ENCODE data around the gene RNF115. TPM values are rescaled to one million over a fixed set of nuclear protein-coding genes. Genes with fewer than 3 reads are reported as not detected.

RNF115 gene
- polyA plus RNA-seq, 3 donors, result 3.5 to 5.4 (median 5.2) TPM

- H3K36me3 Mint-ChIP-seq, result no peaks in the 10 kb centered on the region
- H3K27ac Mint-ChIP-seq, result no peak overlapping the region
Observed at GRCh38 chr1:145692785-145693443, 131.0 kb downstream of the RNF115 start.

More at GRCh38 chr1:145692785-145693443, 131.0 kb downstream of the RNF115 start:
- Histone ChIP-seq H3K9ac (ENCODE audit: insufficient read depth, low read length, poor library complexity, severe bottlenecking) (no peak overlapping the region), H3K27me3 (ENCODE audit: control insufficient read depth in 2 of 2, insufficient read depth in 2 of 2, low read length in 2 of 2) (no peaks in the 10 kb centered on the region), H3K79me2 (ENCODE audit: insufficient read depth, low read length) (no peaks in the 10 kb centered on the region), H3K4me1 (ENCODE audit: control insufficient read depth in 1 of 2, insufficient read depth in 2 of 2, low read length in 2 of 2) (peaks cover 10 to 15% of the 10 kb centered on the region in 2 donors), H2AFZ (ENCODE audit: insufficient read depth, low read depth, low read length, poor library complexity, severe bottlenecking) (no peak overlapping the region), H3K27ac (ENCODE audit: low read depth in 1 of 2, low read length in 2 of 2) (no peak overlapping the region), H3K36me3 (replicated peaks in 1 of 2; ENCODE audit: control insufficient read depth in 1 of 2, insufficient read depth in 2 of 2, low read length in 2 of 2) (no peaks in the 10 kb centered on the region), H3K4me2 (replicated peaks; ENCODE audit: extremely low read depth, low read length, poor library complexity, severe bottlenecking) (no peak overlapping the region), H3K9me3 (replicated peaks in 1 of 2; ENCODE audit: control insufficient read depth in 1 of 2, insufficient read depth in 1 of 2, low read length in 2 of 2) (no peaks in the 10 kb centered on the region), H3K4me3 (replicated peaks in 1 of 3; ENCODE audit: low read depth in 2 of 3, low read length in 3 of 3) (no peak overlapping the region), H4K20me1 (ENCODE audit: insufficient read depth, low read length) (no peaks in the 10 kb centered on the region)
- DNase-seq, result no peak
- WGBS (ENCODE audit: insufficient coverage), result 69% methylated on average over 8 of the region's 11 CpGs
- Mint-ChIP-seq H3K9me3 (peaks cover 0 to 4% (median 0%) of the 10 kb centered on the region in 7 donors), H3K27me3 (ENCODE audit: low read depth in 3 of 3) (peaks cover 1 to 8% (median 3%) of the 10 kb centered on the region in 3 donors), H3K4me1 (peaks cover 34% of the 10 kb centered on the region), H3K4me3 (no peak overlapping the region)
- intact Hi-C loops (cut with micrococcal nuclease), result no loop called here
- TF ChIP-seq CTCF (IDR thresholded peaks at IDR 0.05), result no peak
